Neural cell (in vitro differentiated cells): ENCODE measurements around the gene CPSF6. TPM values are rescaled to one million over a fixed set of nuclear protein-coding genes. Genes with fewer than 3 reads are reported as not detected.

Source experiments
- H2AFZ ChIP-seq: fragments of 200-600, 300-800 bp; sonication (generic), shearing (Covaris generic); 2 replicates; pipeline ENCODE4 v1.6.0; 2014; ENCODE audit warnings: low read depth, mild to moderate bottlenecking, antibody characterized with exemption, low read length, moderate library complexity
- H3F3A ChIP-seq: fragments of 200-600 bp; shearing (Covaris generic); 2 replicates; pipeline ENCODE4 v1.6.1; 2016; ENCODE audit warnings: mild to moderate bottlenecking, moderate library complexity, mixed read lengths, antibody characterized with exemption, low read length; ENCODE audit not compliant: insufficient read depth, poor library complexity, severe bottlenecking
- H3K27ac ChIP-seq: fragments of 200-600, 300-800 bp; sonication (generic), shearing (Covaris generic); 2 replicates; pipeline ENCODE4 v1.5.1; 2014; ENCODE audit warnings: mild to moderate bottlenecking, low read length, moderate library complexity
- H3K27me3 ChIP-seq: fragments of 300-800, 200-600 bp; sonication (generic), shearing (Covaris generic); 2 replicates; pipeline ENCODE4 v1.6.0; 2014; ENCODE audit warnings: mild to moderate bottlenecking, low read depth, low read length, moderate library complexity; ENCODE audit not compliant: insufficient read depth
- H3K36me3 ChIP-seq: fragments of 300-800, 200-600 bp; sonication (generic), shearing (Covaris generic); 2 replicates; pipeline ENCODE4 v1.5.1; 2014; ENCODE audit warnings: mild to moderate bottlenecking, antibody characterized with exemption, low read length, moderate library complexity; ENCODE audit not compliant: insufficient read depth
- H3K4me2 ChIP-seq: fragments of 300-800, 200-600 bp; sonication (generic), shearing (Covaris generic); 2 replicates; pipeline ENCODE4 v1.6.0; 2014; ENCODE audit warnings: mild to moderate bottlenecking, low read length
- H3K4me3 ChIP-seq: fragments of 300-800, 200-600 bp; sonication (generic), shearing (Covaris generic); 2 replicates; pipeline ENCODE4 v1.5.1; 2014; ENCODE audit warnings: mild to moderate bottlenecking, low read length, moderate library complexity
- H3K79me2 ChIP-seq: fragments of 200-600 bp; shearing (Covaris generic); replicated peaks from 2 replicates; pipeline ENCODE4 v1.6.0; 2014; ENCODE audit warnings: mild to moderate bottlenecking, low read length, moderate library complexity; ENCODE audit not compliant: insufficient read depth
- H3K9ac ChIP-seq: fragments of 300-800, 200-600 bp; sonication (generic), shearing (Covaris generic); 2 replicates; pipeline ENCODE4 v1.6.1; 2016; ENCODE audit warnings: mild to moderate bottlenecking, low read length, mixed read lengths
- H3K9me2 ChIP-seq: fragments of 200-600 bp; shearing (Covaris generic); 2 replicates; pipeline ENCODE4 v1.6.1; 2016; ENCODE audit warnings: mild to moderate bottlenecking, low read length, mixed read lengths; ENCODE audit not compliant: insufficient read depth
- H3K9me3 ChIP-seq: fragments of 200-600, 300-800 bp; sonication (generic), shearing (Covaris generic); 2 replicates; pipeline ENCODE4 v1.6.1; 2016; ENCODE audit warnings: mild to moderate bottlenecking, mixed run types, low read length, moderate library complexity, mixed read lengths
- H4K20me1 ChIP-seq: fragments of 200-600 bp; shearing (Covaris generic); 2 replicates; pipeline ENCODE4 v1.6.1; 2016; ENCODE audit warnings: mild to moderate bottlenecking, mixed run types; ENCODE audit not compliant: insufficient read depth
- EP300 ChIP-seq: fragments of 450-650 bp; conservative IDR thresholded peaks from 2 replicates; pipeline ENCODE4 v1.6.1; 2014; ENCODE audit warnings: antibody characterized with exemption, mild to moderate bottlenecking, moderate library complexity; ENCODE audit not compliant: poor library complexity, severe bottlenecking
- EZH2 ChIP-seq: fragments of 200-600, 300-800 bp; shearing (Covaris generic), sonication (generic); IDR thresholded peaks from 2 replicates; pipeline ENCODE4 v1.6.1; 2014; ENCODE audit warnings: antibody characterized with exemption, low read length, borderline replicate concordance, mild to moderate bottlenecking; ENCODE audit not compliant: insufficient read depth, poor library complexity, severe bottlenecking
- MXI1 ChIP-seq: fragments of 450-650 bp; conservative IDR thresholded peaks from 2 replicates; pipeline ENCODE4 v1.6.1; 2014; ENCODE audit warnings: antibody characterized with exemption, mild to moderate bottlenecking; ENCODE audit not compliant: poor library complexity, severe bottlenecking
- SMC3 ChIP-seq: fragments of 450-650 bp; conservative IDR thresholded peaks from 2 replicates; pipeline ENCODE4 v1.6.1; 2014; ENCODE audit warnings: antibody characterized with exemption, mild to moderate bottlenecking, moderate library complexity; ENCODE audit not compliant: poor library complexity
- TAF1 ChIP-seq: IDR thresholded peaks from 2 replicates; pipeline ENCODE4 v1.6.1; 2012; ENCODE audit warnings: low read depth
- polyA plus RNA-seq: library from polyadenylated mRNA; depleted of rRNA; stranded (reverse); fragments of >200 nt; gene quantifications from 2 replicates; pipeline ENCODE4 v1.2.3, GENCODE V29; 2014
- TF ChIP-seq, protein P1 (sequence below): fragments of 450-650 bp; IDR thresholded peaks from 2 replicates; pipeline ENCODE4 v1.5.1; 2014; ENCODE audit warnings: antibody characterized with exemption, mild to moderate bottlenecking, moderate library complexity; ENCODE audit not compliant: poor library complexity, severe bottlenecking
- TF ChIP-seq, protein P2 (sequence below): IDR thresholded peaks from 2 replicates; pipeline ENCODE4 v1.6.1; 2012; ENCODE audit warnings: borderline replicate concordance

The CPSF6 gene
- polyA plus RNA-seq, 1 donor from 2014 or later: 180 TPM

DNA sequence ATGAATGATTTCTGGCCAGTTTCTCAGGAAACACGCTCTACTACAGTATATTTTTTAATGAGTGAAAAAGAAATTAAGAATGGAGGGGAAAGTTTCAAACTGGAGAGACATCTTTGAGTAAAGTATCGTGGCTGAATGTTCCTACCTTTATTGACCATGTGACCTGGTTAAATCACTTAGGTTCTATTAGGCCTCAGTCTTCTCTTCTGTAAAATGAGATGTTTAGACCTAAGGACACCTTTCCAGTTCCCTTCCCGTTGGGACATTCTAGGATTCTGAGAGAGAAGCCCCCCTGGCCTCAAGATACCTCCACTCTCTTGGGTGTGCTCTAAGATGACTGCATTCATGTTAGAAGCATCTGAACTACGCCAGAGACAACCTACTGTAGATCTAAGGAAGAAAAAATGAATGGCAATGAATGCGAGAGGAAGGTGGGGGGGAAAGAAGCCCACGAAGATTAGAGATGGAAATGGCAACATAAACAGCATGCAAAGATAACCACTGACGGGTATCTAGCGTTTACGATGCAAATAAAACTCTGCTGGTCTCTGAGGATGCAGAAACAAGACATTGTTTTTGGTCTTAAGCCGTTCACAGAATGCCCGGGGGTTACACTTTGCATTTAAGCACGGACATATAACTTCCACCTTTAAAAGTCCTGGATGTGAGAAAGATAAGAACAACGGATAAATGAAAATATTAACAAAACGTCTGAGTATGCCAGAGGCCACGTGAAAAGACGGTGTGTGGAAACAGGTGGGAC lies 599 bp upstream of the CPSF6 start:
- Histone ChIP-seq H3K27ac (peak overlapping the region; percentile 99), H3K79me2 (peaks cover 38% of the 10 kb centered on the region), H3K27me3 (no peaks in the 10 kb centered on the region), H3K9me2 (no peaks in the 10 kb centered on the region), H3K9ac (peak overlapping the region; percentile 97), H3K4me3 (peak overlapping the region; percentile 92), H4K20me1 (peaks cover 23% of the 10 kb centered on the region), H2AFZ (peak overlapping the region; percentile 63), H3F3A (peaks cover 7% of the 10 kb centered on the region), H3K4me2 (peak overlapping the region; percentile 44), H3K36me3 (no peaks in the 10 kb centered on the region), H3K9me3 (no peaks in the 10 kb centered on the region)
- no peak for TF ChIP-seq EP300
- no peak for TF ChIP-seq SMC3
- TF ChIP-seq EZH2: no peak
- no peak for TF ChIP-seq TAF1
- TF ChIP-seq, protein P1, sequence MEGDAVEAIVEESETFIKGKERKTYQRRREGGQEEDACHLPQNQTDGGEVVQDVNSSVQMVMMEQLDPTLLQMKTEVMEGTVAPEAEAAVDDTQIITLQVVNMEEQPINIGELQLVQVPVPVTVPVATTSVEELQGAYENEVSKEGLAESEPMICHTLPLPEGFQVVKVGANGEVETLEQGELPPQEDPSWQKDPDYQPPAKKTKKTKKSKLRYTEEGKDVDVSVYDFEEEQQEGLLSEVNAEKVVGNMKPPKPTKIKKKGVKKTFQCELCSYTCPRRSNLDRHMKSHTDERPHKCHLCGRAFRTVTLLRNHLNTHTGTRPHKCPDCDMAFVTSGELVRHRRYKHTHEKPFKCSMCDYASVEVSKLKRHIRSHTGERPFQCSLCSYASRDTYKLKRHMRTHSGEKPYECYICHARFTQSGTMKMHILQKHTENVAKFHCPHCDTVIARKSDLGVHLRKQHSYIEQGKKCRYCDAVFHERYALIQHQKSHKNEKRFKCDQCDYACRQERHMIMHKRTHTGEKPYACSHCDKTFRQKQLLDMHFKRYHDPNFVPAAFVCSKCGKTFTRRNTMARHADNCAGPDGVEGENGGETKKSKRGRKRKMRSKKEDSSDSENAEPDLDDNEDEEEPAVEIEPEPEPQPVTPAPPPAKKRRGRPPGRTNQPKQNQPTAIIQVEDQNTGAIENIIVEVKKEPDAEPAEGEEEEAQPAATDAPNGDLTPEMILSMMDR: no peak

DNA sequence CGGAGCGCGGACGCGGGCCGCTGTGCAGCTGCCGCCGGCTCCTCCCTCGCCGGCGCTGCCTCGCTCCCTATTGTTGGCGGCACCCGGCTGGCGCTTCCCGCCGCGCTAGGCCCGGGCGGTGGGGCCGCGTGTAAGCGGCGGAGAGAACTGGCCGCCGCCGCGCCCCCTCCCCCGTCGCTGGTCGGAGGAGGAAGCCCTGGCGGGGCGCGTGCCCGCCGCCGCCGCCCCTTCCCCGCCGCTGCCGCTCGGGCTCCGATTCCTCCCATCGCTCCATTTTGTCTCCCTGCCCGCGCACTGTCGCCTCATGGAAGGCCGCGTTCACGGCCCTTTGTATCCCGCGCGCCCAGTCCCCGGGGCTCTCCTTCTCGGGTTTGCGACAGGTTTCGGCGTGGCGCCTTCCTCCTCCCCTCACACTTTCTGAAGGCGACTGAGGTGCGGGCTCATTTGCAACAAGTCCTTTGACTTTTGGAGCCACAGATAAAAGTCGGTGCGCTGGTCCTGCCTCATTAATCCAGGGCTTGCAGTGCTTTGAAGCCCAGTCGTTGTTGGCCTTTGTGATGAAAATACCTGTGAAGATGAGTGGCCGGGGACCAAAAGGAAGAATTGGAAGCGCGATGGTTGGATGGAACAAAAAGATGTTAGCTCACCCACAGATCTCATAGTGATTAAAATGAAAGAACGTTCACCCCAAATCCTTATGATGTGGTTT lies 707 bp downstream of the CPSF6 start:
- H3K27ac ChIP-seq: peak overlapping the region; percentile 99
- peak overlapping the region; percentile 97 for H3K9ac ChIP-seq
- peaks cover 51% of the 10 kb centered on the region for H3K79me2 ChIP-seq
- H3K27me3 ChIP-seq: no peaks in the 10 kb centered on the region
- H3K9me3 ChIP-seq: no peaks in the 10 kb centered on the region
- H4K20me1 ChIP-seq: peaks cover 26% of the 10 kb centered on the region
- no peak overlapping the region for H3K4me2 ChIP-seq
- peaks cover 7% of the 10 kb centered on the region for H3F3A ChIP-seq
- no peaks in the 10 kb centered on the region for H3K36me3 ChIP-seq
- H3K9me2 ChIP-seq: no peaks in the 10 kb centered on the region
- TF ChIP-seq, protein P2, sequence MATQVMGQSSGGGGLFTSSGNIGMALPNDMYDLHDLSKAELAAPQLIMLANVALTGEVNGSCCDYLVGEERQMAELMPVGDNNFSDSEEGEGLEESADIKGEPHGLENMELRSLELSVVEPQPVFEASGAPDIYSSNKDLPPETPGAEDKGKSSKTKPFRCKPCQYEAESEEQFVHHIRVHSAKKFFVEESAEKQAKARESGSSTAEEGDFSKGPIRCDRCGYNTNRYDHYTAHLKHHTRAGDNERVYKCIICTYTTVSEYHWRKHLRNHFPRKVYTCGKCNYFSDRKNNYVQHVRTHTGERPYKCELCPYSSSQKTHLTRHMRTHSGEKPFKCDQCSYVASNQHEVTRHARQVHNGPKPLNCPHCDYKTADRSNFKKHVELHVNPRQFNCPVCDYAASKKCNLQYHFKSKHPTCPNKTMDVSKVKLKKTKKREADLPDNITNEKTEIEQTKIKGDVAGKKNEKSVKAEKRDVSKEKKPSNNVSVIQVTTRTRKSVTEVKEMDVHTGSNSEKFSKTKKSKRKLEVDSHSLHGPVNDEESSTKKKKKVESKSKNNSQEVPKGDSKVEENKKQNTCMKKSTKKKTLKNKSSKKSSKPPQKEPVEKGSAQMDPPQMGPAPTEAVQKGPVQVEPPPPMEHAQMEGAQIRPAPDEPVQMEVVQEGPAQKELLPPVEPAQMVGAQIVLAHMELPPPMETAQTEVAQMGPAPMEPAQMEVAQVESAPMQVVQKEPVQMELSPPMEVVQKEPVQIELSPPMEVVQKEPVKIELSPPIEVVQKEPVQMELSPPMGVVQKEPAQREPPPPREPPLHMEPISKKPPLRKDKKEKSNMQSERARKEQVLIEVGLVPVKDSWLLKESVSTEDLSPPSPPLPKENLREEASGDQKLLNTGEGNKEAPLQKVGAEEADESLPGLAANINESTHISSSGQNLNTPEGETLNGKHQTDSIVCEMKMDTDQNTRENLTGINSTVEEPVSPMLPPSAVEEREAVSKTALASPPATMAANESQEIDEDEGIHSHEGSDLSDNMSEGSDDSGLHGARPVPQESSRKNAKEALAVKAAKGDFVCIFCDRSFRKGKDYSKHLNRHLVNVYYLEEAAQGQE: peak; percentile 46
- TF ChIP-seq EP300 (no peak), MXI1 (peak; percentile 42)
- H3K4me3 ChIP-seq: peak overlapping the region; percentile 92
- peak overlapping the region; percentile 48 for H2AFZ ChIP-seq
